A549 treated with Hydrocortisone at 1 μM for 4 hours (cell line): Measurements from ENCODE around the gene KLF11. TPM values are rescaled to one million over a fixed set of nuclear protein-coding genes. Genes with fewer than 3 reads are reported as not detected.

Experiments
- total RNA-seq: library from RNA; stranded (reverse); fragments of 200-300 nt; extraction: Qiagen RNA extraction; gene quantifications from 5 replicates; pipeline ENCODE4 v1.2.3, GENCODE V29; 2022

Gene KLF11
- total RNA-seq = 3.0 to 4.2 TPM (median 3.6 TPM) in 5 replicates

GRCh38 chr2:10043256-10043905, at the start of gene KLF11:
Gene KLF11, plus strand, starts transcription at chr2:10043550. Its CDS starts 167 bp downstream, at chr2:10043717.

GRCh38 chr2:10079870-10080535, 36.7 kb downstream of the KLF11 start, which contains the start of gene CYS1:
Gene CYS1, minus strand, starts transcription at chr2:10080411. Its CDS starts 188 bp downstream, at chr2:10080223.

Other genes with a start within 250 kb of the KLF11 start
- gene TAF1B, start 200.1 kb upstream of the KLF11 start, total RNA-seq = 25.0 to 45.0 TPM (median 25.7 TPM) in 5 replicates
- 0.72 to 1.2 TPM (median 0.84 TPM) in 5 replicates for gene GRHL1, start 91.9 kb upstream of the KLF11 start, total RNA-seq
- 0.89 to 2.0 TPM (median 1.5 TPM) in 5 replicates for gene CYS1, start 36.9 kb downstream of the KLF11 start, total RNA-seq
- gene RRM2, start 79.2 kb downstream of the KLF11 start, total RNA-seq = 218 to 262 TPM (median 233 TPM) in 5 replicates